GM20000 (cell line): ENCODE measurements around the gene SCAF8.

ENCODE experiments used
- DNase-seq: peaks from one replicate; pipeline ENCODE4 v3.0.0; 2012; ENCODE audit warnings: low spot score
- TF ChIP-seq, protein P1 (sequence below): IDR thresholded peaks from 2 replicates; pipeline ENCODE4 v1.5.1; 2012; ENCODE audit warnings: mild to moderate bottlenecking, control low read depth; ENCODE audit errors: extremely low read depth, missing control alignments

Gene SCAF8

DNA sequence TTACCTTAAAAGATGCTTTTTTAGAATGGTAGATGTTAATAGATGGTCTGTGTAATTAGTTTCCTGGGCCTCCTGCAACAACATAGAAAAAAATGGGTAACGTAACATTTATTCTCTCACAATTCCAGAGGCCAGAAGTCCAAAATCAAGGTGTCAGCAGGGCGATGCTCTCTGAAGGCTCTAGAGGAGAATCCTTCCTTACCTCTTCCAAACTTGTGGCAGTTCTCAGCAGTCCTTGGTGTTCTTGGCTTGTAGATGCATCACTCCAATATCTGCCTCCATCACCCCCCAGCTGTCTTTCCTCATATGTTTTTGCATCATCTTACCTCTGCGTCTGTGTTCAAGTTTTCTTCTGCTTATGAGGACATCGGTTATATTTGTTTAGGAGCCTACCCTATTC is 107.9 kb downstream of the SCAF8 start:
- TF ChIP-seq, protein P1, sequence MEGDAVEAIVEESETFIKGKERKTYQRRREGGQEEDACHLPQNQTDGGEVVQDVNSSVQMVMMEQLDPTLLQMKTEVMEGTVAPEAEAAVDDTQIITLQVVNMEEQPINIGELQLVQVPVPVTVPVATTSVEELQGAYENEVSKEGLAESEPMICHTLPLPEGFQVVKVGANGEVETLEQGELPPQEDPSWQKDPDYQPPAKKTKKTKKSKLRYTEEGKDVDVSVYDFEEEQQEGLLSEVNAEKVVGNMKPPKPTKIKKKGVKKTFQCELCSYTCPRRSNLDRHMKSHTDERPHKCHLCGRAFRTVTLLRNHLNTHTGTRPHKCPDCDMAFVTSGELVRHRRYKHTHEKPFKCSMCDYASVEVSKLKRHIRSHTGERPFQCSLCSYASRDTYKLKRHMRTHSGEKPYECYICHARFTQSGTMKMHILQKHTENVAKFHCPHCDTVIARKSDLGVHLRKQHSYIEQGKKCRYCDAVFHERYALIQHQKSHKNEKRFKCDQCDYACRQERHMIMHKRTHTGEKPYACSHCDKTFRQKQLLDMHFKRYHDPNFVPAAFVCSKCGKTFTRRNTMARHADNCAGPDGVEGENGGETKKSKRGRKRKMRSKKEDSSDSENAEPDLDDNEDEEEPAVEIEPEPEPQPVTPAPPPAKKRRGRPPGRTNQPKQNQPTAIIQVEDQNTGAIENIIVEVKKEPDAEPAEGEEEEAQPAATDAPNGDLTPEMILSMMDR = no peak

DNA sequence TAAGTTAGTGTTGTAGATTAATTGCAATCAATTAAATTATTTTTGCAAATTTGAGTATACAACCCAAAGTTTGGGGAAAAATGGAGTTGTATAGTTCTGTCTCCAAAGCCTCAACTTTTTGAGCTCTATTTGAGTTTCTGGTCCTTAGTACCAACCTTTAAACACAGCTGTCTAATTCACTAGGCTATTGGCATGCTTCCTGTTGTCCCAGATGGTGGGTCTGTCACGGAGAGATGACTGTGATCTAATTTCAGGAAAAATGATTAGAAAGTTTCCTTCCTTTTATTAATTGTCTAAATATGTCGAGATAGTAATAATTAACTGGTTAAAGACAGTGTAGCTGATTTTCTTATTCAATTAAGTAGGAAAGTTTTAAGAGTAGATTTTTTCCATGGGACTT is 109.6 kb downstream of the SCAF8 start:
- TF ChIP-seq, protein P1 = no peak
- no peak for DNase-seq

More for the DNA sequence above, 107.9 kb downstream of the SCAF8 start:
- no peak for DNase-seq

DNA sequence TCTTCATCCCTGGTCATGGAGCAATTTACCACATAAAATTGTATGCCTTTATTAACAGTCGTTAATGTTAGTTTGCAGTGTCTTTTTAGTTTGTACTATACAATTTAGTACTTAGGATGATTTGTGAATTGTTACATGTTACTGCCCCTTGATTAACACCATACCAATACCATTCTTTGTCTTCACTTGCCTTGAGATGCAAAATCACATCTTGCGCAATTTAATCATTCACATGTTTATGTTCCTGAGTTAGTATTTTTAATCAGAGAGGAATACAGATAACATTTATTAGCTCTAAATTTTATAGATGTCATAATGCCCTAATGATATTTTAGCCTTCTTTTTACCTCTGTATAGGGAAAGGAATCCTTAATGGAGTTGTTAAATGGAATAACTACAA is 114.1 kb downstream of the SCAF8 start:
- TF ChIP-seq, protein P1 = no peak
- DNase-seq = no peak

- TF ChIP-seq, protein P1 = no peak
Measured at GRCh38 chr6:154848580-154848979, 115.4 kb downstream of the SCAF8 start.

DNA sequence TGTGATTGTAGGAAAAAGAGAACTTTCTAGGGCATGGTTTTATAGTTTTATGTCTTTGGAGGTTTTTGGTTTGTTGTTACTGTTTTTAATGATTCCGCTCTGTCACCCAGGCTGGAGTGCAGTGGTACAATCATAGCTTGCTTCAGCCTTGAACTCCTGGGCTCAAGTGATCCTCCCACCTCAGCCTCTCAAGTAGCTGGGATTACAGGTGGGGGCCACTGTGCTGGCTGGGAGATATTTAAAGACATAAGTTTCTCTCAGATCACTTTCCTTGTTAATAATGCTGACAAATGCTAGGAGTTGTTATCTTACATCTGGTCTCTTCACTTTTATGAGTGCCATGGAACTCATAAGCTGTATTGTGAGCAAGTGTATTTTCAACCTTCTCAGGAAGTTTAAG is 116.3 kb downstream of the SCAF8 start:
- DNase-seq = no peak
- TF ChIP-seq, protein P1 = no peak

More at GRCh38 chr6:154848580-154848979, 115.4 kb downstream of the SCAF8 start:
- DNase-seq = no peak

DNA sequence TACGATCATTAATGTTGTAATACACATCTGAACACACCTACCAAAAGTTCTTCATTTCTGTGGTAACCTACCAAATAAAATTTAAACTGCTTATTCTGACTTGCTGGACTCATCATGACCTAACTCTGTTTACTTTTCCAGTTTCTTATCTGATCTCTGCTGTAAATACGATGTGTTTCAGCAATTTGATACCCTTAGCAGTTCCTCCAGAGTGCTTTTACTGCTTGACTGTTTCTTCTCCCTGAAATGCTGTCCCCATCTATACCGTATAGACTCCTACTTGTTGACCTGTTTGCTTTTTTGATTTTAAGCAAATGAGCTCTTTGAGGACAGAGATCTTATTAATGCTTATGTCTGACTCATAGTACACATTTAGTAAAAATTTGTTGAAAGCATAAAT is 119.5 kb downstream of the SCAF8 start:
- no peak for DNase-seq
- TF ChIP-seq, protein P1 = no peak

DNA sequence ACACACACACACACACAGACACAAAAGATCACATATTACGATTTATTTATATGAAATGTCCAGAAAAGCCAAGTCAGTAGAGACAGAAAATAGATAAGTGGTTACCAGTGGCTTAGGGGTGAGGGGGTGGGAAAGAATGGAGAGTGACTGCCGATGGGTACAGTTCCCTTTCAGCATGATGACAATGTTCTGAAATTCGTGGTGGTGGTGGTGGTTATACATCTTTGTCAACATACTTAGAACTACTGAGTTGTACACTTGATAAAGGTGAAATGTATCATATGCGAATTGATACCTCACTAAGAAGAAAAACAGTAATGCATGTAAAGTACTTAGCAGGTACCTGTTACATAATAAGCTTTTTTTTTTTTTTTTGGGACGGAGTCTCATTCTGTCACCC is 124.3 kb downstream of the SCAF8 start:
- DNase-seq = no peak
- TF ChIP-seq, protein P1 = no peak

GRCh38 chr6:154861825-154862224 is 128.6 kb downstream of the SCAF8 start:
- TF ChIP-seq, protein P1 = no peak

More at GRCh38 chr6:154861825-154862224, 128.6 kb downstream of the SCAF8 start:
- DNase-seq = no peak
